Activated CD4-positive, alpha-beta T cell treated with anti-CD3 and anti-CD28 coated beads for 1 hour (primary cell): ENCODE results near the gene FITM1.
A peak's percentile ranks its signal among the peaks of the same experiment; 100 is the strongest.
"Not testable (repeated sequence)": the region's sequence is repeated elsewhere in the genome, so short reads cannot be mapped to it uniquely, and the experiment has no call there.

Source experiments
- DNase-seq: peaks from one replicate; pipeline ENCODE4 v3.0.0-alpha.2; 2020

The FITM1 gene

DNA sequence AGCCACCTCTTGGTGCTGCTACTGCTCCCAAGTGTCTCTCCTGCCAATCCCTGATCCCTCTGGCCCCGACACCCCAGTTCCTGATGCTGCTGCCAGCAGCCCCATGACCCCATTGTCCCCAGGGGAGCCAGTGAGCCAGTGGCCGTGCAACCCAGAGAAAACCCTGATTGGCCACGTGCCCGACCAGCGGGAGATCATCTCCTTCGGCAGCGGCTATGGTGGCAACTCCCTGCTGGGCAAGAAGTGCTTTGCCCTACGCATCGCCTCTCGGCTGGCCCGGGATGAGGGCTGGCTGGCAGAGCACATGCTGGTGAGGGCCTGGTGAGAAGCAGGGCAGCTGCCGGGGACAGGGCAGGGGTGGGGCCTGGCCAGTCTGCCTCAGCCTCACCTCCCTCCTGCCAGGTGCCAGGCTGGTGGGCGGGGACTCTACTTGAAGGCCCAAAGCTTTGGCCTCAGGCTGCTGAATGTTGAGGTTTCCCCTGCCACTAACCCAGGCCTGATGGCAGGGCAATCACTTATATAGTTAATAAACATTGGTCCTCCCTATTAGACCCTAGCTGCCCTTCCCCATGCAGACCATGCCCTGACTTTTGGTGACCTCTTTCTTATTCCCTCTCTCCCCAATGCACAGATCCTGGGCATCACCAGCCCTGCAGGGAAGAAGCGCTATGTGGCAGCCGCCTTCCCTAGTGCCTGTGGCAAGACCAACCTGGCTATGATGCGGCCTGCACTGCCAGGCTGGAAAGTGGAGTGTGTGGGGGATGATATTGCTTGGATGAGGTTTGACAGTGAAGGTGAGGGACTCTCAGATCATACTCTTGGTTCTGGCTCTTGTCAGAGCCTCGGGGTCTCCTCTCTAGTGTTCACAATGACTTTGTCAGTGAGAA lies 31.3 kb upstream of the FITM1 start:
- no peak for DNase-seq

DNA sequence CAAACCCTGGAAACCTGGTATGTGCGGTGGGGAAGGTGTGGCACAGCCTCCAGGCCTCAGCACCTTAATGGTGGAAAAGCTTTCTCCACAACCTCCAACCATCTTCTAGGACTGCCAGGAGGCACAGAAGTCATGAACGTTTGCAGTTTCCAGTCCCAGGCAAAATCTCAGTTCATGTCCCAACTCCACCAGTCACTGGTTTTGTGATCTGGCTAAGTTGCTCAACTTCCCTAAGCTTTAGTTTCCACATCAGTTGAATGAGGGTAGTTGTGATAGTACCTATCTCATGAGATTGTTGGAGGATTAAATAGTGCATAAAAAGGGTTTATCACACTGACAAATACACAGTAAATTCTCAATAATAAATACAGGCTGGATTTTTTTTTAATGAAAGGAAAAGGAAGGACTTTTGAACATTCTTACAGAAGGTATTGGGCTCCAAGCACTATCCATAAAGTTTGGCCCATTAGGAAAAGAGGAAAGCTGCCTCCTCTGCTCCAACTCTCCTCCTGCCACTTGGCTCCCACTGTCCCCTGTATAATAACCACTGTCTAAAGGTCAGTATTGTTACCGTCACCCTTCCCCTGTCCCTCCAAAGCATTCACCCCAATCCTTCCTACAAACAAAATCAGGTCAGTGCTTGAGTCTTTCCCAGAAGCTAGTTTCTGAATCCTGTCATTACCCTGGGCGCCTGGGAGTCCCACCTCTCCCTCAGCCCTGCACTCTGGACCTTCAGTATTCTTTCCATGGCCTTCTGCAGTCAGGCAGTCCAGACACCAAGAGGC lies 30.1 kb upstream of the FITM1 start:
- no peak for DNase-seq

DNA sequence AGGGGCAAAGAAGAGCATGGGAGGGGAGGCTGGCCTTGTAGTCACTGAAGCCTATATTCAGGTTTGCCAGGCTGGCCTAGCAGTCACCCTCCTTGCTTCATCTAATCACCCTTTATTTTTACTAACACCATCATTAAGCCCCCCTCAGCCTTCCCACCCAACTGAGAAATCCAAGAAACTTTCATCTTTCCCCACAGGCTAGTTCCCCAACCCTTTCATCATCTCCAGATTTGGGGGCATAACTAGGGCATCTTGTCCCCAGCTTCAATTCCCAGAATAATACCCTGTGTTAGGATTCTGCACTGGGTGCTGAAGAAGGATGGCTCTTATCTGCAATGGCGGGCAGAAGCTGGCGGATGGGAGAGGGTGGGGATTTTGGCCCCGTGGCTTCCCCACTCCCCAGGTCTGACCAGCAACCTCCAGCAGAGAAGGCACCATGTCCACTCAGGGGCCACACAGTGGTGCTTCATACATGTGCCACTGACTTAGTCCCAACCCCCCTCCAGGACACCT lies 29.4 kb upstream of the FITM1 start:
- DNase-seq, result no peak

DNA sequence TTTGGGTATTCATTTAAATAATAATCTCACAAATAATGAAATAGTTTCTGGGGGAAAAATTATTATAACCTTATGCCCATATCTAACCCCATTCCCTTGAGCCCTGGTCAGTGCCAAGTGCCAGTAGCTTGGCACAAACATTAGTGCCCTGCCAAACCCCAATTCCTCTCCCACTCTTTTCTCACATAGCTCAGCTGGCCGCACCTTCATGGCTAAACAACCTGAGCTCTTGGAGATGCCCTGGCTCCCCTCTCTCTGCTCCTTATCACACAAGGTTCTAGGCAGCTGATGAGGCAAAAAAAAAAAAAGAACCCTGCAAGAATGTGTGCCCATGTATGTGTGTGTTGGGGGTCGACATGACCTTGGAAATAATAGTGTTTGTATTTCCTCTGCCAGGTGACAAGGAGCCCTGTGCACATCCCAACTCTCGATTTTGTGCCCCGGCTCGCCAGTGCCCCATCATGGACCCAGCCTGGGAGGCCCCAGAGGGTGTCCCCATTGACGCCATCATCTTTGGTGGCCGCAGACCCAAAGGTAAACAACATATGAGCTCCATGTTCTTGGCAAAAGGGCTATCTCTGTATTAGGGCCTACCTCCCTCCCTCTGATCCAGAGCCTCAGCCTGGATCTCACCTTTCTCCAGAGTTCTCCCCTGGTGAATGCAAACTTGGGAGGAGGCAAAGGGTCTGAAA lies 28.0 kb upstream of the FITM1 start:
- no peak for DNase-seq

DNA sequence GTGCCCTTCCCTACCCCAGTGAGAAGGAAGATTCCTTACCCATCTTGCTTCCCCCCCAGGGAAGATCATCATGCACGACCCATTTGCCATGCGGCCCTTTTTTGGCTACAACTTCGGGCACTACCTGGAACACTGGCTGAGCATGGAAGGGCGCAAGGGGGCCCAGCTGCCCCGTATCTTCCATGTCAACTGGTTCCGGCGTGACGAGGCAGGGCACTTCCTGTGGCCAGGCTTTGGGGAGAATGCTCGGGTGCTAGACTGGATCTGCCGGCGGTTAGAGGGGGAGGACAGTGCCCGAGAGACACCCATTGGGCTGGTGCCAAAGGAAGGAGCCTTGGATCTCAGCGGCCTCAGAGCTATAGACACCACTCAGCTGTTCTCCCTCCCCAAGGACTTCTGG lies 27.0 kb upstream of the FITM1 start:
- DNase-seq, result no peak

DNA sequence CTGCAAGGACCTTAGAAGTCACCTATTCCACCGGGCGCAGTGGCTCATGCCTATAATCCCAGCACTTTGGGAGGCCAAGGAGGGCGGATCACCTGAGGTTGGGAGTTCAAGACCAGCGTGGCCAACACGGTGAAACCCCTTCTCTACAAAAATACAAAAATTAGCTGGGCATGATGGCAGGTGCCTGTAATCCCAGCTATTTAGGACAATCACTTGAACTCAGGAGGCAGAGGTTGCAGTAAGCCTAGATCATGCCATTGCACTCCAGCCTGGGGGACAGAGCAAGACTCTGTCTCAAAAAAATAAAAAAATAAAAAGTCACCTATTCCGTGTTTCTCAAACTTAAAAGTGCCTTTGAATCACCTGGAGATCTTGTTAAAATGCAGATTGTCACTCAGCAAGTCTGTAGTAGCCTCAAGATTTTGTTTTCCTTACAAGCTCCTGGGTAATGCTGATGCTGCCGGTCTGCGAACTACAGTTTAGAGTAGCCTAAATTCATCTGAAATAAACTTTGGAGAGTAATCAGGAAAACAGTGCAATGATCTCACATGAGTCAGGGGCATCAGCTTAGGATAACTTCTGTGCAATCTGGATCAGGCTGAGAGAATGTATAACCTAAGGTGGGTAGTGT lies 24.7 kb upstream of the FITM1 start:
- DNase-seq, result not testable (repeated sequence)

DNA sequence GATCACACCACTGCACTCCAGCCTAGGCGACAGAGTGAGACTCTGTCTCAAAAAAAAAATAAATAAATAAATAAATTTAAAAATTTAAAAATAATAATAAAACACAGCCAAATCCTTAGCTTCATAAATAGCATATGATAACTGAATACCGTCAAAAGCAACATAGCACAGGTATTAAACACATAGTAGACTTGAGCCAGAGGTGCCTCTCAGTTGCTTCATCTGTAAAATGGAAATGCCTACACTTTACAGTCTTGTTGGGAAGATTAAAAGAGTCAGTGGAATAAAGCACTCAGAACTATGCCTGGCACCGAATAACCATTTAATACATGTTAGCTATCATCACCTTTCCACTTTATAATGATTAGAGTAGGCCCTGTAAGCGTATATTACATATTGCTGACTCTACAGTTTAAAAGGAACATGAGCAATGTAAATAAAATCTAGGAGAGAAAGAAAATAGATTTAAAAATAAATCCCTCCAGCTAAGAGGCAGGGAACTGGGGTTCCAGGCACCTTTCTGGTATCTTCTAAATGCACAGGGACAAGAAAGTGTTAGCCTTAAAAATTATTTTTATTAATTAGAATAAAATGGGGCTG lies 23.7 kb upstream of the FITM1 start:
- DNase-seq, result no peak

DNA sequence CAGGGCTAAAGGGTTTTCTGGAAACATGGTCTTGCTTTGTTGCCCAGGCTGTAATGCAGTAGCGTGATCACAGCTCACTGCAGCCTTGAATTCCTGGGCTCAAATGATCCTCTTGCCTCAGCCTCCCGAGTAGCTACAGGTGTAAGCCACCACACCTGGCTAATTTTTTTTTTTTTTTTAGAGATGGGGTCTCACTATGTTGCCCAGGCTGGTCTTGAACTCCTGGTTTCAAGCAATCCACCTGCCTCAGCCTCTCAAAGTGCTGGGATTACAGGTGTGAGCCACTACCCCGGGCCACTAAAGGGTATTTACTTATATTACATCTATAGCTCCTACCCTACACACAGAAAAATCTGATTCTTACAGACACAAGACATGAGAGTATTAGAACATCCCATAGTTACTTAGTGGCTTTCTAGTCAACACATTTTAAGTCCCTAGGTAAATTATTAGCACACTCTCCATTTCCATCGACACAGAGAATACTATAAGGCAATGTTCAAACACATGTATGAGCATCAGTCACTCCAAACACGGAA lies 22.1 kb upstream of the FITM1 start:
- no peak for DNase-seq

DNA sequence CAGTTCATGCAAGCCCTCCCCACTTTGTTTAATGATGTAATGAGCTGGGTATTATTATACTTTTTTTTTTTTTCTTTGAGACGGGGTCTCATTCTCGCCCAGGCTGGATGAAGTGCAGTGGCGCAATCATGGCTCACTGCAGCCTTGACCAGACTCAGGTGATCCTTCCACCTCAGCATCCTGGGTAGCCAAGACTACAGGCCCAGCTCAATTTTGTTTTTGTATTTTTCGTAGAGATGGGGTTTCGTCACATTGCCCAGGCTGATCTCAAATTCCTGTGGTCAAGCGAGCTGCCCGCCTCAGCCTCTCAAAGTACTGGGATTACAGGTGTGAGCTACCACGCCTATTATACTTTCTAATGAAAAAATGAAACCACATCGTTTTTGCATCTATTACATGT lies 20.4 kb upstream of the FITM1 start:
- no peak for DNase-seq

DNA sequence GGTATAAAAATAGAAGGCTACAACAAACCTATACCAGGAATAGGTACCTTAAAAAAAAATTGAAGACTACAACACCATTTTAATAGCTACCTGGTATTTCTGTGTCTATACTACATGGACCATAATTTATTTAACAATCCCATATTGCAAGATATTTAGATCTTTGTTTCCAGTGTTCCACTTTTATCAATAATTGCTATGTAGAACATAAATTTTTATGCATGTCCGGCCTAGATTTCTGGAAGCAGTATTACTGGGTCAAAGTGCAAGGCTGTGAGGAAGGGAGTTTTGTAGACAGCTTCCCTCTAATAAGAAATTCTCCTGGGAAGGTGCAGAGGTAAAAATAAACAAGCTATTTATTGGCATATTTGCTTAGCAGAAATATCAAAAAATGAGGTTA lies 19.9 kb upstream of the FITM1 start:
- DNase-seq, result no peak

DNA sequence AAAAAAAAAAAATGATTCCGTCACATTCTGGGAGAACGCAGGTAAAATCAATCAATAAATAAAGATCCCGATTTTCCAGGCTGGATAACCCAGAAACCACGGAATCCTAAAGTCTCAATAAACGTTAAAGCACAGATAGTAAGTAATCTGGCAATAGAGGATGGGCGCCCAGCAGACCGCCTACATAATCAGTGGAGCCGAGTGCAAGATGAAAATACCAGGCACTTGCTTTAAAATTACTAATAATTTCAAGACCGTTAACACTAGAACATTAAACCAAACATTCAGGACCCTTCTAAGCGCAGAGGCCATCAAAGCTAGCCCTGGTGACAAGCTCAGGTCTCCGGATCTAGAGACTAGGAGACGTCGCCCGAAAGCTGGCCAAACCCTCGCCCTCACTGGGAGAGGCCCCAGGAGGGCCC lies 17.1 kb upstream of the FITM1 start:
- no peak for DNase-seq

DNA sequence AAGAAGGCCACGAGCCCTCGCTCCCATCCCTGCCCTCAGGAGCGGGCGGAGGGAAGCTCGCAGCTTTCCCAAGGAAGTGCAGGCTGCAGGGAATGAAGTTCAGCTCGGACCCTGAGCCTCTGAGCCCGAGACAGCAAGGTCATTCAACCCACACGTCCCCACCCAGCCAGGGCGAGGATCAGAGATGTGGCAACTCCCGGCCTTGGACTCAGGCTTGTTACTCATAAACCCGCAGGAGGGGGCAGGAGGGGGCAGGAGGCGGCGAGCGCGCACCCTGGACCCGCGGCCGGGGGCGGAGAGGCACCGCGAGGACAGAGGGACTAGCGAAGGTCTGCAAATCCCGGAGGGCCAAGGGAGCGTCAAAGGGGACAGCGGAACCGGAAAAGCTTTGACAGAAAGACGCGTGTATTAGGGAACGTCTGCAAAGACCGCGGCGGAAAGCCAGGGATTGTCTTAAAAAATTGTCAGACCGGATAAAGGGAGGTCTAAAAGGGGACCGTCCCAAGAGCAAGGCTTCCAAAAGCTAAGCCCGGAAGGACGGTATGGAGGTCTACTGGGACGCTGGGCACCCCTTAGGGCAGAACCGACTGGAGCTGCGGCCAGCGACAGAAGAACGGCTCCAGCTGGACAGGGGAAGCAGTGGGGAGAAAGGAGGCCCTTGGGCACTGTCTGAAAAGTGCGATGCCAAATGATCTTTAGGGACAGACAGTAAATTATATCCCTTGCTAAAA lies 16.5 kb upstream of the FITM1 start:
- peak; percentile 62 for DNase-seq

DNA sequence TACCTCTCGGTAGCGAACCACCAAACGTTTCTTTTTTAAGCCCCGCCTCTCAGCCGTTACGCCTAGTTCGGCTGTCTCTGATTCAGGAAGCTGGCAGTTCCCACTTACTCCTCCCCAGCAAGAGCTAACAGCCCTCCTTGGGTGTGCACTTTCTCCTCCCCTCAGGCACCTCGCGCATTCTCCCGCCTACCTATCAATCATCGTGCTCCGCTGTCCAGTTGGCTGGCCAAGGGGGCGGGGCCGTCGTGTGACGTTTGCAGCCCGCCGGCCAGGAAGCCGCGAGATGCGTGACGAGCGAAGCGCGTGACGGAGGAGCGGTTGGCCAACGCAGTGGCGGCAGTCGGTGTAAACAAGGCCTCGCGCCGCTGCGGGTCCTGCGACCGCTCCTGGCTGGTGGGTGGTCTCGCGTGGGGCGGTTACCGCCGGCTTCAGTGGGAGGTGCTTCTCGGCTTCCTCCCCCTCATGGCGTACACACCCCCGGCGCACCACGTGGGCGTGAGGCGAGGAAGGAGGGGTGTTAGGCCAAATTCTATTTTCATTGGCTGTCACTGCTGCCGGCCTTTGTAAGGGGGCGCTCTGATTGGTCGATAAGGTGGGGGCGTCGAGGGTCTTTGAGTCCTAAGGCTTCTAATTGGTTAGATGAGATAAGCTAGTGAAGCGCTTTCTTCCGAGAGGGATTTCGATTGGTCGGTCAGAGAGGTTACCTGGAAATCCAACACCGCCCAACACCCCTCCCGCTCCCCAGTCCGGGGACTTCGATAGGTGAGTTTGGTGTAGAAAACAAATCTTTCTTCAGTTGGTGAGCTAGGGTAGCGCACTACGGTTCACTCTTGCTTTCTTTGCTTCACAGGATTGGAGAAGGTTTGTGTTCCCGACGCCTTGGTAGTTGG lies 15.7 kb upstream of the FITM1 start, which contains the start of the genes DCAF11 and NRL:
Gene DCAF11, plus strand, starts transcription at position 246 of the 890 bp plus-strand sequence. CDS start 818 bp downstream, outside the sequence.
Gene NRL, minus strand, starts transcription at position 418 of the 890 bp plus-strand sequence. CDS start 32,101 bp downstream, outside the sequence.
- DNase-seq, result peak; percentile 97

DNA sequence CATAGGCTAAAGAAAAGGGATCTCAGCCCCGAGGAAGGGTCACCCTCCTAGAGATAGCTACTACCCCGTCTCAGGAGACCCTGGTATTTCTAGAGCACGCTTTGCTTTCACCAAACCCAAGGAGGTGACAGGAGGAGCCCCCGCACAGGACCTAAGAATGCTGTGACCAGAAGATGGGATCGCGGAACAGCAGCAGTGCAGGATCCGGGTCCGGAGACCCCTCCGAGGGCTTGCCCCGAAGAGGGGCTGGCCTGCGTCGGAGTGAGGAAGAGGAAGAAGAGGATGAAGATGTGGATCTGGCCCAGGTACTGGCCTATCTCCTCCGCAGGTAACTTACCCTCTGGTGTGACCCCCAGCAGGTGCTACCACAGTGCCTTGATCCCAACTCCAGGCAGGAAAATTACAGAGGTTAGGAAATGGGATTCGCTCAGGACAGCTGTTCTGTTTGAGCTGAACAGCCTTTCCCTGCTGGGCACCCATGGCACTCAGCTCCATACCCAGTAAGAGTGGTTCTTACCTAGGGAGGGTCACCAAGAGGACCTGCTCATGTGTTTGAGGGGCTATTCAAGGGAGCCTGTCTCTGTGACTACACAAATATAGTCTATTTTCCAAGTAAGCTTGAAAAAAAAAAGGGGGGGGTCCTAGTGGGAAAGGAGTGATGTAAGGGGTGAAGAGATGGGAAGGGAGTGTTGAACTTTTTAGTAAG lies 14.9 kb upstream of the FITM1 start:
- DNase-seq, result no peak

DNA sequence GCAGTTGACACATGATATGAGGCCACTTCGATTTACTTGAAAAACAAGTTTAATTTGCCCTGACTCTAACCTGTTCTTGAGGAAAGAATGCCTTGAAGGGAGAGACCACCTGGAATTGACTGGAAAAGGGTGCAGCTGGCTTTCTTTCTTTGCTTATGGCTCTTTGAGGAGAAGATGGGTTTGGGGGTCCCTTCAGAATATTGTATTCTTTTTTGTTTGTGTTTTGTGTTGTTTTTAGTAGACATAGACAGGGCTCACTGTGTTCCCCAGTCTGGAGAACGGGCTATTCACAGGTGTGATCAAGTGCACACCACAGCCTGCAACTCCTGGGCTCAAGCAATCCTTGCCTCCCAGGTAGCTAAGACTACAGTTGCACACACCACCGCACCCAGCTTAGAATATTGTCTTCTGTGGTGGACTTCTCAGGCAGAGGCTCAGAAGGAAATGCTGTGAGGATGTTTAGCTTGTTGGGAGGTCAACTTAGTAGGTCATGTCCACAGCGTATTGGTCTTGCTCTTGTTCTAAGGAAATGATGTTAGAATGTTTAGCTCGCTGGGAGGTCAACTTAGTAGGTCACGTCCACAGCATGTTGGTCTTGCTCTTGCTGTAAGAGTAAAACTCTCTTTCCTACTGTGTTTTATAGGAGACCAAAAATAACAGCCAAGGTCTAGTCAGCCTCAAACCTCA lies 14.2 kb upstream of the FITM1 start:
- DNase-seq, result no peak

DNA sequence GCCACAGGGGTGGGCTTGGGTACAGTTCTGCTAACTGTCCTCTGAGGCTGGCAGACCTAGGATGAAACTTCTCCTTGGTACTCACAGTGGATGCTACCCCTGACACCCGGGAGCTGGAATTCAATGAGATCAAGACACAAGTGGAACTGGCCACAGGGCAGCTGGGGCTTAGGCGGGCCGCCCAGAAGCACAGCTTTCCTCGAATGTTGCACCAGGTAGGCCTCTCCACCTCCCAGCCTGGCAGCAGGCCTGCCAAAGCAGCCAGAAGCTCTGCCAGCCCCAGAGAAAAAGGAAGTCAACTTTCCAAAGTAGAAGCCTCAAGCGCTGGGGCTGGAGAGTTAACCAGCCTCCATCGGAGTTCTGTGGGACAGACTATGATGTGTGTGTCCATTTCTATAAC lies 13.3 kb upstream of the FITM1 start:
- DNase-seq, result no peak

DNA sequence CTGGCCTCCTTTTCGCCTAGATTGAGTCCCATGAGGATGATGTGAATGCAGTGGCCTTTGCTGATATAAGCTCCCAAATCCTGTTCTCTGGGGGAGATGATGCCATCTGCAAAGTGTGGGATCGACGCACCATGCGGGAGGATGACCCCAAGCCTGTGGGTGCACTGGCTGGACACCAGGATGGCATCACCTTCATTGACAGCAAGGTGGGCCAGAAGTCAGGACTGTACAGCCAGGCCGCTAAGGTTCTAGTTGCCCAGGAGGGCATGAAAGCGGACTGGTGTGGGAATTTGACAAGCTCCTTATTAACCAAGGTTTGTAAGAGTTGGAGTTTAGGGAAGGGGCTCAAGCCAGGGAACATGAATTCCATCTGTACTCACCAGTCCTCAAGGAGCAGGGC lies 10.8 kb upstream of the FITM1 start:
- no peak for DNase-seq

DNA sequence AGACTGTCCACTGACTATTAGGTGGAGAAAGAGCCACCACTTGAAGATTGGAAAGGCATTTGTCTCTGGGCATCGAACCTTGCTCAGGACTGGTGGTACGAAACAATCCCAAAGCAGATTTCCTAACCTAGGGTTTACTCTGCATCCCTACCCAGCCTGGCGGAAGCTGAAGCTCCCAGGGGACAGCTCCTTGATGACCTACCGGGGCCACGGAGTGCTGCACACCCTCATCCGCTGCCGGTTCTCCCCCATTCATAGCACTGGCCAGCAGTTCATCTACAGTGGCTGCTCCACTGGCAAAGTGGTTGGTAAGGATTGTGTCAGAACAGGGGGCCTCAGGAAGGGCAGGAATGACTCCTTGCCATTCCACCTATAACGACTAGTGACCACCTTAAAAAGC lies 9.2 kb upstream of the FITM1 start:
- DNase-seq, result no peak

DNA sequence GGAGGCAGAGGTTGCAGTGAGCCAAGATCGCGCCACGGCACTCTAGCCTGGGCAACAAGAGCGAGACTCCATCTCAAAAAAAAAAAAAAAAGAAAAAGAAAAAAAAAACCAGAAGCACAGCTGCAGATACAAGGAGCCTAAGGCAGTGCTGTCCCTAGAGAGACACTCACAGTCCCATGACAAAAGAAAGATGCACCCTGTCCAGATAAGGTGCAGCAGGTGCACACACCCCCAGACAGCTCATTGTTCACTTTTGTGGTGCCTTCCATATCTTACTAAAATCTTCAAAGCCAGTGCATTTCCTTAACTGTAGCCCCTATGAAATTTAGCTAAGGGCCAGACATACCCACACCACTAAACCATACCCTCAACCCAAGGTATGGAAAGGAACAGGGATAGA lies 8.0 kb upstream of the FITM1 start:
- DNase-seq, result no peak
